PFSK-1 (cell line): ENCODE data around the gene NDFIP1.

Experiments
- FOXP2 ChIP-seq: optimal IDR thresholded peaks from 2 replicates; pipeline ENCODE3; 2011; ENCODE audit warnings: borderline replicate concordance, control low read depth, inconsistent platforms; ENCODE audit not compliant: insufficient read depth; ENCODE audit errors: extremely low read length, extremely low read depth
- POLR2AphosphoS5 ChIP-seq: IDR thresholded peaks from 2 replicates; pipeline ENCODE4 v1.6.1; 2012; ENCODE audit warnings: low read depth, mild to moderate bottlenecking, control low read depth, low read length, moderate library complexity
- REST ChIP-seq, 2 experiments: IDR thresholded peaks; 2 replicates each; pipeline versions ENCODE4 v1.6.1 to v1.8.0; 2011 to 2012; ENCODE audit warnings: low read depth in 2 of 2, low read length in 2 of 2, control low read depth in 1 of 2, inconsistent platforms in 1 of 2, mild to moderate bottlenecking in 1 of 2, moderate library complexity in 1 of 2; ENCODE audit not compliant: insufficient read depth in 1 of 2
- SIN3A ChIP-seq: IDR thresholded peaks from 2 replicates; pipeline ENCODE4 v1.6.1; 2012; ENCODE audit warnings: mild to moderate bottlenecking, low read length, moderate library complexity, borderline replicate concordance; ENCODE audit not compliant: insufficient read depth
- TAF1 ChIP-seq: IDR thresholded peaks from 2 replicates; pipeline ENCODE4 v1.6.1; 2012; ENCODE audit warnings: low read length, control low read depth, borderline replicate concordance; ENCODE audit not compliant: insufficient read depth

Gene NDFIP1

GRCh38 chr5:142193114-142193428 lies 84.5 kb downstream of the NDFIP1 start:
- TF ChIP-seq TAF1 = no peak
- TF ChIP-seq REST (IDR thresholded peaks at IDR 0.05; ENCODE audit: insufficient read depth in 1 of 2, low read depth in 2 of 2, low read length in 2 of 2) = no peak
- TF ChIP-seq POLR2AphosphoS5 = no peak
- TF ChIP-seq SIN3A = no peak
- TF ChIP-seq FOXP2 = no peak

- TF ChIP-seq POLR2AphosphoS5 (no peak), REST (IDR thresholded peaks at IDR 0.05; ENCODE audit: insufficient read depth in 1 of 2, low read depth in 2 of 2, low read length in 2 of 2) (no peak), TAF1 (no peak), FOXP2 (no peak), SIN3A (no peak)
Observed at GRCh38 chr5:142197098-142197497, 88.5 kb downstream of the NDFIP1 start.

GRCh38 chr5:142197781-142198180 lies 89.2 kb downstream of the NDFIP1 start:
- TF ChIP-seq POLR2AphosphoS5 = no peak
- no peak for TF ChIP-seq REST (IDR thresholded peaks at IDR 0.05; ENCODE audit: insufficient read depth in 1 of 2, low read depth in 2 of 2, low read length in 2 of 2)
- no peak for TF ChIP-seq SIN3A

- TF ChIP-seq TAF1 (no peak), REST (IDR thresholded peaks at IDR 0.05; ENCODE audit: insufficient read depth in 1 of 2, low read depth in 2 of 2, low read length in 2 of 2) (no peak), SIN3A (no peak), FOXP2 (no peak), POLR2AphosphoS5 (no peak)
Observed at GRCh38 chr5:142199388-142199787, 90.8 kb downstream of the NDFIP1 start.

GRCh38 chr5:142200387-142200786 lies 91.8 kb downstream of the NDFIP1 start:
- TF ChIP-seq TAF1 (no peak), REST (IDR thresholded peaks at IDR 0.05; ENCODE audit: insufficient read depth in 1 of 2, low read depth in 2 of 2, low read length in 2 of 2) (no peak), SIN3A (no peak), POLR2AphosphoS5 (no peak), FOXP2 (no peak)
